ENCODE results near the gene LILRB5. TPM values are rescaled to one million over a fixed set of nuclear protein-coding genes. Genes with fewer than 3 reads are reported as not detected.
"Not testable (repeated sequence)": the region's sequence is repeated elsewhere in the genome, so short reads cannot be mapped to it uniquely, and the experiment has no call there.

Gene LILRB5
- polyA plus RNA-seq, 3 donors, result 1.7 to 2.2 (median 2.1) TPM

DNA sequence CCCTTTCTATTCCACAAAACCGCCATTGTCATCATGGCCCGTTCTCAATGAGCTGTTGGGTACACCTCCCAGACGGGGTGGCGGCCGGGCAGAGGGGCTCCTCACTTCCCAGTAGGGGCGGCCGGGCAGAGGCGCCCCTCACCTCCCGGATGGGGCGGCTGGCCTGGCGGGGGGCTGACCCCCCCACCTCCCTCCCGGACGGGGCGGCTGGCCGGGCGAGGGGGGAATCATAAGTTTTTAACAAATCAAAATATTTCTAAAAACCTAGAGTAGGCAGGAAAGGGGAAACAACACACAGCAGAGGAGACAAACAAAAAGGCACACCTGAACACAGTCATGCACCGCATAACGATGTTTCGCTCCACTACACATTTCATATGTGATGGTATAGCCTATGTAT lies 42.3 kb downstream of the LILRB5 start:
- DNase-seq, result not testable (repeated sequence)

DNA sequence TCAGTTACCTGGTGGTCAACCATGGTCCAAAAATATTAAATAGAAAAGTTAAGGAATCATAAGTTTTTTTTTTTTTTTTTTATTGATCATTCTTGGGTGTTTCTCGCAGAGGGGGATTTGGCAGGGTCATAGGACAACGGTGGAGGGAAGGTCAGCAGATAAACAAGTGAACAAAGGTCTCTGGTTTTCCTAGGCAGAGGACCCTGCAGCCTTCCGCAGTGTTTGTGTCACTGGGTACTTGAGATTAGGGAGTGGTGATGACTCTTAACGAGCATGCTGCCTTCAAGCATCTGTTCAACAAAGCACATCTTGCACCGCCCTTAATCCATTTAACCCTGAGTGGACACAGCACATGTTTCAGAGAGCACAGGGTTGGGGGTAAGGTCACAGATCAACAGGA lies 42.9 kb downstream of the LILRB5 start:
- DNase-seq, result not testable (repeated sequence)

DNA sequence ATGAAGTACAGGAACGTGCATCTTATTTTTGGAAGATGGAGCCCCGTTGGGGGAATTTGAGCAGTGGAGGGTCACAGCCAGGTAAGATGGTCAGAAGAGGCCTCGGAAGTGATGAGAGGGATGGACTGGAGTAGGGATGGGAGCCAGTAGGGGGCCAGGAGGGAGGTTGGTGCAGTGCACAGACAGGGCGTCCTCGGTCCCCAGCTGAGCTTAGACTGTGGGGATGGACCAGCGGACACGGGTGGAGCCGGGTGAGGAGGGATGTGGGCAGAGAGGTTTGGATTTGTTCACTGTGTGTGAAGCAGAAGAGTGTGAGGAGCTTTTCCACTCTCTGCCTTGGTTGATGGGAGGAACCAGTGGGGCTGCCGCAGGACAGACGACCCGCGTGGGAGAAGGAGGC lies 45.8 kb downstream of the LILRB5 start:
- DNase-seq, result no peak

DNA sequence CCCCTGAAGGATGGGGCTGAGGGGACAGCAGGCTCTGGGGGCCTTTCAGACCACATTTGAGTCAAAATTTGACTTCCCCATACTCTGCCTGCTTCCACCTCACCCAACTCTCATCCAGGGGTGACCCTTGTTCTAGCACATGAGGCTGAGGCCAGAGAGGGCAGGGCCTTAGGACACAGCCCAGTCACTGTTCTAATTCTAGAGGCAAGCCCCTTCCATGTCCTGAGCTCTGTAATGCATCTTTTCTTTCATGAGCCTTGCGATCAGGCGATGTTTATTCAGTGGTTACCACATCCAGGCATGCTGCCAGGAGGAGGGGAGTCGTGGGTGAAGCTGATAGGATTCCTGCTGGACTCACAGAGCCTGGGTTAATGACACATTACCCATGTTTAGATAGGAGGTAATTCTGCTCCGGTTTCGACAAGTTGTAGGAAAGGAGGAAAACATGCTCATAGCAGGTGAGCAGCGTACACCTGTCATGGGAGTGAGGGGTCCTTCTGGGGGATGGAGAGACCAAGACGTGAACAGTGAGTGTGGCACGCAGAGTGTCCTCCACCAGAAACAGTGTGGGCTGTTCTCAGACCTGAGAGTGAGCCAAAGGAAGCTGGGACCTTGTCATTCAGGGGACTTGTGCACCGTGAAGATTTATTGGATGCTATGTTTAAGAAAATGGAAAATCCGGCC lies 47.1 kb downstream of the LILRB5 start:
- peak; percentile 91 for DNase-seq

DNA sequence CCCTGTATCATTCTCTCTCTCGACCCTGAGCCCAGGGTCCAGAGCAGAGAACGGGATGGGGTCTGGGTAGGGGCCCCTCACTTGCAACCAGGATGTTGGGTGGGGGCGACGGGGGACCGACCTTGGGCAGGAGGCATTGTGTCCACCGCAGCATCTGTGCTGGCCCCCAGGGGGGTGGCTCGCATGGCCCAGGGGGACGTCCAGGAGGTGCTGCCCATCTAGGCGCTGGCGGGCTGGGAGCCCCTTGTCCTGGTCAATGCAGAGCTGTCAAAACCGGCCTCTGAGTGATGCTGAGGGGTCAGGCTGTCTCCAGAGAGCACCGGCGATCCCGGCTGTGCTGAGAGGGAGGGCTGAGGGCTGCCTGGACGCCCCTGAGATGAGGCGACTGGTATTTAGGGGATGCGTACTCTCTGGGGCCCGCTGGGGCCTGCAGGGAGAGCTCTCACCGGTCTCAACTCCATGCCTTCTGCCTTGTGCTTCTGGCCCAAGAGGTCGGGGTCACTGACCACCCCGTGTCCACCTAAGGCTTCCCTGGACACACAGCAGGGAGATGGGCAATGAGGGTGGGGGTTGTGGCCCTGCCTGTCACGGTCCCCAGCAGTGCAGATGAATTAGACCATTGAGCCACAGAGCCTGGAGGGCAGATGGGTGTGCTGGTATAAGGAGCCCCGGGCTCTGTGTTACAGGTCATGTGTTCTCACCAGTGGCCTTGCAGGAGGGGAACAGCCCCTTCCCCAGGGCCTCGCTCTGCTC lies 47.8 kb downstream of the LILRB5 start:
- DNase-seq, result no peak

DNA sequence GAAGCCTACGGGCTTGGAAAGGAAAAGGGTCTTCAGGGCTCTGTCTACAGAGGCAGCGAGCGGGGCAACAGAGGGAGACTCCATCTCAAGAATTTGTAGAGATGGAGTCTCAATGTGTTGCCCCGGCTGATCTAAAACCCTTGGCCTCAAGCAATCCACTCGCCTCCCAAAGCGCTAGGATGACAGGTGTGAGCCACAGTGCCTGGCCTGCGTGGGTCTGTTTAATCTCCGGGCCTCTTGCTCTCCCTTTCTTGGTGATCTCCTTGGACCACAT lies 48.4 kb downstream of the LILRB5 start:
- no peak for DNase-seq

DNA sequence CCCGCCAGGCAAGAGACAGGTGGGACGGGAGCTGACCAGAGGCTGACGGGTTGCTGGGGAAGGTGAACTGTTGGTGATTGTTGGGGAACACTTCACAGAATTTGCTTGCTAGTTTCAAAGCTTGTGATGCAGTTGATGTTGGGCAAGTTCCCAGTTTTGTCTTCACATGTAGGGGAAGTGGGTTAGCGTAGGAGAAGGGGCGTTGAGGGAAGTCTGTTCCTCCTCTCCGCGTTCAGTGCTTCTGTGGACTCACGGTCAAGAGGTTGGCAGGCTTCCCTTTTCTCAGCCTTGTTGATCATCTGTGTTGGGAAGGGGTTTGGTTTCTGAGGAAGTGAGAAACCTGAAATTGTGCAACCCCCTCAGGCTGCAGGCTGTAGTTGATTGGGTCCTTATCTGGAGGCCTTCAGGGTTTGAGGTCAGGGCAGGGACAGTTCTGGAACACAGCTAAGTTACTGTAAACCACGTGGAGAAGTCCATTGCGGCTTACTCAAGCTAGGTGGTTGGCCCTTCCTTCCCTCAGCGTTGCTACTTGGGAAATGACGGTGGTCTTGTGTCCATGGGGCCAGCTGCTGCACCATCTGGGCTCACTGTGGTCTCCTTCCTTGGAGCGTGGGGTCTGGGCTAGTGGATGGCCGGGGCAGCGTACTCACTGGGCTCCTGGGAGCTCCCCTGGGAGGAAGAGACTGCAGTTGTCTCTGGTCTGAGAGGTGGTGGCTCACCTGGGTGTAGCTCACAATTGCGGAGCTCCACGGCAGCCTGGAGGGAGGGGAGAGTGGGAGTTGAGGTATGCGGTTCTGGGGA lies 48.9 kb downstream of the LILRB5 start:
- DNase-seq, result no peak

DNA sequence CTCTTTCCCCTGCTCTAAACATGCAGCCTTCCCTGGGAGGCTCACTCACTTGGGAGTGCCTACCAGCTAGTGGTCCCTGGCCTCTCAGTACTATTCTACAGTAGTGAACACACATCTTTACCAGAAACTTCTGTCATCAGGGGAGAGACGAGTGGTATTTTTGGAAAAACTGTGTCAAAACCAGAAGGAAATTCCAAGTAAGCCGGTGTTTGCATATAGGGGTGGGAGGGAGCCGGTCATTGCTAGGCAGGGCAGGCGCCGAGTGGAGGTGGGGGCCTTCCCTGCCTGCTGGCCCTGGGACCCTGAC lies 49.4 kb downstream of the LILRB5 start:
- no peak for DNase-seq

DNA sequence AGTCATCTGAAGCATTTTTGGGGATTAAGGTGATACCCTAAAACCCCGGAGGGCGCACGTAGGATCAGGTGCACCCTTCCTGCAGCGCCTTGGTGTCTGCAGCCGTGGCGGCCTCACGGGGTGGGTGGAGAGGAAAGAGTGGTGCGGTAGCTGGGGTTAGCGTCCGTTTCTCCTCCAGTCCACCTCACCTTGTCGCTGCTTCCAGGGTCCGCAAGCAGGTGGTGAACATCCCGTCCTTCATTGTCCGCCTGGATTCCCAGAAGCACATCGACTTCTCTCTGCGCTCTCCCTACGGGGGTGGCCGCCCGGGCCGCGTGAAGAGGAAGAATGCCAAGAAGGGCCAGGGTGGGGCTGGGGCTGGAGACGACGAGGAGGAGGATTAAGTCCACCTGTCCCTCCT lies 49.9 kb downstream of the LILRB5 start:
- not testable (repeated sequence) for DNase-seq

DNA sequence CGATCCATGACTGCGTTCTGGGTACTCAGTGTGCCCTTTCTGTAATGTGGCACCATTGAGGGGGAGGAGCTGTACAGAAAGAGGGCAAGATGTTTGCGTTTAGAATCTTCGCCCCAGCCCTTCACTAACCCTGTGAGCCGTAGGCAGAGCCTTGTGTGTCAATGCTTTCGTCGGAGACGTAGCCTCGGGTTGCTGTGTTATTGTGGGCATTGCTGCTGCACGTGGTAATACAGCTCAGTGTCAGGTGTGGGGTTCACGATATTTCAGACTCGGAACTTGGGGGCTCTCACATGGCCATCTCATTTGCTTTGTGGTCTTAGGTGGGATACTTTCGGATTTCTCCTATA lies 50.3 kb downstream of the LILRB5 start:
- no peak for DNase-seq

DNA sequence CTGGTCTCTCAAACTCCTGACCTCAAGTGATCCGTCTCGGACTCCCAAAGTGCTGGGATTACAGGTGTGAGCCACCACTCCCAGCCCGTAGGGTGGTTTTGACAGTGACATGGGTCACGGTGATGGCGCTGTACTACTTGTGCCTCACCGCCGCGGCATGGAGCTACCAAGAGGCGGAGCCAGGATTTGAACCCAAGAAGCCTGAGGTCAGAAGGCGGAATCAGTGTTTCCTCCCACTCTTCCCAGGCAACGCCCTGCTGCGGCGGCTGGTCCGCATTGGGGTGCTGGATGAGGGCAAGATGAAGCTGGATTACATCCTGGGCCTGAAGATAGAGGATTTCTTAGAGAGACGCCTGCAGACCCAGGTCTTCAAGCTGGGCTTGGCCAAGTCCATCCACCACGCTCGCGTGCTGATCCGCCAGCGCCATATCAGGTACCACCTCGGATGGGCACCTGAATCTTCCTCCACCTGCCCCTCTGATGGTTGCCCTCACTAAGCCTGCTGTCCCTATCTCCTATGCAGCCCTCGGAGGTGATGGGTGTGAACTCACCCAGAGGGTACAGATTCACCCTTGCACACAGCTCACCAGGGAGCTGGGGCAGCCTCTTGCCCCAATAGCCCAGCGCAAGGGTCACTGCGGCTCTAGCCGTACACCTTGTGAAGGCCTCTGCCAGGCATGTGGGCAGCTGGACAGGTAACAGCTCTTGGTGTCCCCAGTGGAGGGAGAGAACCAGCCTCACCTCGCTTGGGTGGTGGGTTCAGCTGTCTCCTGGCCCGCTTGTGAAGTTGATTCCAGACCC lies 50.8 kb downstream of the LILRB5 start:
- DNase-seq, result no peak

DNA sequence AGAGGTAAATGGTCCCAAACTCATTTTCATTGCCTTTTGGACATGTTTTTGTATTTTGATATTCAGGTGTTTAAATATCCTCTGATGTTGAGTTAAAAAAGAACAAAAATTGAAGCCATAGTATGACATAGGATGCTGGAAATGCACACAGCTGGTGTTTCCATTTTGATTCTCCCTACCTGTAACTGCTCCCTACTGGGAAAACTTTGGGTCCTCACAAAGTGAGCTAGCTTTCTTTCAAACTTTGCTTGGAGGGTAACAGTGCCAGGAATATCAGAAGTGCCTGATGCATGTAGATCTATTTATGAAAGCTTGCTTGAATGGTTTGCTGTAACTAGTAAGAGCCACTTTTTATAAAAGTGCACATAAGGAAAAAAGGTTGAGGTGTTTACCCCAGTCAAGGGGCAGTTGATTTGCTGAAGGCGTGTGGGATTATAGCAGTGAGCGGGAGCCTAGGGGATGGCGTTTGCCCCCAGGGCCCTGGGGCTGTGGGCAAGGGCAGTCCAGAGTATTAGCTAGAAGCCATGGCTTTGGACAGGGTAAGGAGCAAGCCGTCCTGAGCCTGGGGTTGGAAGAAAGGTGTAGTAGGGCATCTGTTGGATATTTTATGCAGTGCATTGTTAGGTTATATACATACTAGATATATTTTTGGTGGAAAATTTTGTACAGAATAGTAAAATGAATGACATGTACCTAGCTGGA lies 52.2 kb downstream of the LILRB5 start:
- DNase-seq, result no peak

DNA sequence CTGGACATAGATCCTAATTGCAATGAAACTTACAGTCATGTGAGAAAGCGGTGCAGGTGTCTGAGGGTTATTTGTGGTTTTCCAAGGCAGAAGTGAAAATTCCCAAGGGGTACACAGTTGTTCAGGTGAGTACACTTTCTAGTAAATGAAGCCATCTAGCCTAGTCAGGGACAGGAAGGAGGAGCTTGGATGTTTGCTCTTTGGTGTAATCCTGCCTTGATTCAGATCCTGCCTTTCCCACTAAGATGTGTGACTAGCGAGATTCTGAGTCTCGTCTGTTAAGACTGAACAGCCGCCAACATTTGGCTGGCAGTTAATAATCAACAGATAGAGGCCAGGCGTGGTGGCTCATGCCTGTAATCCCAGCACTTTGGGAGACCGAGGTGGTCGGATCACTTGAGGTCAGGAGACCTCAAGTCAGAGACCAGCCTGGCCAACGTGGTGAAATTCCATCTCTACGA lies 53.9 kb downstream of the LILRB5 start:
- DNase-seq, result no peak

DNA sequence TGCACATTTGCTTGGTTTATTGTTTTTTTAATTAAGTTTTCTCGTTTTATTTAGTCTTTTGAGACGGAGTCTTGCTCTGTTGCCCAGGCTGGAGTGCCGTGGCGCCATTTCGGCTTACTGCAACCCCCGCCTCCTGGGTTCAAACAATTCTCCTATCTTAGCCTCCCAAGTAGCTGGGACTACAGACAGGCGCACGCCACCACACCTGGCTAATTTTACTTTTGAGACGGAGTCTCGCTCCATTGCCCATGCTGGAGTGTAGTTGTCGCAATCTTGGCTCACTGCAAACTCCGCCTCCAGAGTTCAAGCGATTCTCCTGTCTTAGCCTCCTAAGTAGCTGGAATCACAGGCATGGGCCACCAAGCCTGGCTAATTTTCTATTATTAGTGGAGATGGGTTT lies 55.1 kb downstream of the LILRB5 start:
- no peak for DNase-seq

DNA sequence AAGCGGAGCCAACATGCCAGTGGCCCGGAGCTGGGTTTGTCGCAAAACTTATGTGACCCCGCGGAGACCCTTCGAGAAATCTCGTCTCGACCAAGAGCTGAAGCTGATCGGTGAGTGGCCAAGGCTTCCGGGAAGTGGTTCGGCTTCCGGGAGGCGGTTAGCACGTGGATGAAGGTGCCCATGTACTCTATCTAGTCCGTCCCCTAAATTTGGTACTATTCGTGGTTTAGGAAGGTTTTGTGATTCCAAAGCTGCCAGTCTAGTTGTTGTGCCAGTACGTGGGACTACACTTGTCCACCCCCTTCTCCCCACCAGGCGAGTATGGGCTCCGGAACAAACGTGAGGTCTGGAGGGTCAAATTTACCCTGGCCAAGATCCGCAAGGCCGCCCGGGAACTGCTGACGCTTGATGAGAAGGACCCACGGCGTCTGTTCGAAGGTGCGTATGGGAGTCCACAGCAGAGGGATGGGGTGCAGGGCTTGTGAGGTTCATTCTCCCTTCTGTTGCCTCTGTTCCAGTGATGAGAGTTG lies 55.8 kb downstream of the LILRB5 start:
- DNase-seq, result no peak

Other genes with a start within 250 kb of the LILRB5 start
- gene VSTM1, start 193.4 kb downstream of the LILRB5 start, polyA plus RNA-seq (ENCODE audit: insufficient read length in 3 of 3), result under 1 TPM in 1 of 3 donors, not detected in 2; 0.38 TPM
- gene TARM1, start 175.9 kb downstream of the LILRB5 start, polyA plus RNA-seq (ENCODE audit: insufficient read length in 3 of 3), result under 1 TPM; 0.16 to 0.30 (median 0.21) TPM
- under 1 TPM; 0.27 to 0.40 (median 0.30) TPM for gene OSCAR, start 156.5 kb downstream of the LILRB5 start, polyA plus RNA-seq (ENCODE audit: insufficient read length in 3 of 3)
- 100 to 1,000 TPM; 126 to 157 (median 156) TPM for gene NDUFA3, start 154.4 kb downstream of the LILRB5 start, polyA plus RNA-seq (ENCODE audit: insufficient read length in 3 of 3)
- 10 to 100 TPM; 18.2 to 22.2 (median 21.9) TPM for gene TFPT, start 141.6 kb downstream of the LILRB5 start, polyA plus RNA-seq (ENCODE audit: insufficient read length in 3 of 3)
- gene PRPF31, start 141.5 kb downstream of the LILRB5 start, polyA plus RNA-seq (ENCODE audit: insufficient read length in 3 of 3), result 10 to 100 TPM; 72.8 to 83.6 (median 74.5) TPM
- 10 to 100 TPM; 60.6 to 69.8 (median 69.0) TPM for gene CNOT3, start 119.5 kb downstream of the LILRB5 start, polyA plus RNA-seq (ENCODE audit: insufficient read length in 3 of 3)
- gene LENG1, start 97.6 kb downstream of the LILRB5 start, polyA plus RNA-seq (ENCODE audit: insufficient read length in 3 of 3), result 10 to 100 TPM in 1 of 3 donors, 1 to 10 TPM in 2; 8.2 to 10.4 (median 8.5) TPM
- gene TMC4, start 84.1 kb downstream of the LILRB5 start, polyA plus RNA-seq (ENCODE audit: insufficient read length in 3 of 3), result 10 to 100 TPM; 33.3 to 38.4 (median 35.7) TPM
- 10 to 100 TPM; 74.1 to 97.8 (median 84.2) TPM for gene MBOAT7, start 67.7 kb downstream of the LILRB5 start, polyA plus RNA-seq (ENCODE audit: insufficient read length in 3 of 3)
- gene TSEN34, start 66.0 kb downstream of the LILRB5 start, polyA plus RNA-seq (ENCODE audit: insufficient read length in 3 of 3), result 10 to 100 TPM; 48.5 to 70.9 (median 67.9) TPM
- gene RPS9, start 56.4 kb downstream of the LILRB5 start, polyA plus RNA-seq (ENCODE audit: insufficient read length in 3 of 3), result 1,000 to 10,000 TPM; 1,622 to 1,775 (median 1,767) TPM
- gene LILRB3, start 34.3 kb downstream of the LILRB5 start, polyA plus RNA-seq (ENCODE audit: insufficient read length in 3 of 3), result 1 to 10 TPM; 1.6 to 2.4 (median 1.6) TPM
- under 1 TPM; 0.34 to 0.70 (median 0.53) TPM for gene LILRA6, start 14.5 kb downstream of the LILRB5 start, polyA plus RNA-seq (ENCODE audit: insufficient read length in 3 of 3)
- gene LILRB2, start 23.8 kb upstream of the LILRB5 start, polyA plus RNA-seq (ENCODE audit: insufficient read length in 3 of 3), result 1 to 10 TPM in 2 of 3 donors, under 1 TPM in 1; 0.95 to 1.2 (median 1.0) TPM
- under 1 TPM; 0.33 to 0.38 (median 0.37) TPM for gene LILRA5, start 55.9 kb upstream of the LILRB5 start, polyA plus RNA-seq (ENCODE audit: insufficient read length in 3 of 3)
- under 1 TPM in 1 of 3 donors, not detected in 2; 0.07 TPM for gene LILRA4, start 81.9 kb upstream of the LILRB5 start, polyA plus RNA-seq (ENCODE audit: insufficient read length in 3 of 3)
- 1 to 10 TPM; 3.6 to 7.3 (median 4.3) TPM for gene LAIR1, start 107.7 kb upstream of the LILRB5 start, polyA plus RNA-seq (ENCODE audit: insufficient read length in 3 of 3)
- 10 to 100 TPM; 11.5 to 14.4 (median 14.1) TPM for gene TTYH1, start 158.2 kb upstream of the LILRB5 start, polyA plus RNA-seq (ENCODE audit: insufficient read length in 3 of 3)
- gene LENG8, start 191.9 kb upstream of the LILRB5 start, polyA plus RNA-seq (ENCODE audit: insufficient read length in 3 of 3), result 100 to 1,000 TPM; 156 to 228 (median 218) TPM
- gene LENG9, start 206.5 kb upstream of the LILRB5 start, polyA plus RNA-seq (ENCODE audit: insufficient read length in 3 of 3), result 1 to 10 TPM; 1.9 to 2.4 (median 2.2) TPM
- 10 to 100 TPM; 27.1 to 46.5 (median 40.9) TPM for gene CDC42EP5, start 216.0 kb upstream of the LILRB5 start, polyA plus RNA-seq (ENCODE audit: insufficient read length in 3 of 3)
- gene LAIR2, start 245.6 kb upstream of the LILRB5 start, polyA plus RNA-seq (ENCODE audit: insufficient read length in 3 of 3), result under 1 TPM in 1 of 3 donors, not detected in 2; 0.56 TPM